NCI-H146 treated with DMSO at 0.1 percent for 48 hours (cell line): ENCODE measurements around the gene JOSD2.

ENCODE experiments used
- DNase-seq: peaks from one replicate; lab custom pipeline; 2025; ENCODE audit not compliant: unreplicated experiment; lab: John Stamatoyannopoulos, UW

The JOSD2 gene

DNA sequence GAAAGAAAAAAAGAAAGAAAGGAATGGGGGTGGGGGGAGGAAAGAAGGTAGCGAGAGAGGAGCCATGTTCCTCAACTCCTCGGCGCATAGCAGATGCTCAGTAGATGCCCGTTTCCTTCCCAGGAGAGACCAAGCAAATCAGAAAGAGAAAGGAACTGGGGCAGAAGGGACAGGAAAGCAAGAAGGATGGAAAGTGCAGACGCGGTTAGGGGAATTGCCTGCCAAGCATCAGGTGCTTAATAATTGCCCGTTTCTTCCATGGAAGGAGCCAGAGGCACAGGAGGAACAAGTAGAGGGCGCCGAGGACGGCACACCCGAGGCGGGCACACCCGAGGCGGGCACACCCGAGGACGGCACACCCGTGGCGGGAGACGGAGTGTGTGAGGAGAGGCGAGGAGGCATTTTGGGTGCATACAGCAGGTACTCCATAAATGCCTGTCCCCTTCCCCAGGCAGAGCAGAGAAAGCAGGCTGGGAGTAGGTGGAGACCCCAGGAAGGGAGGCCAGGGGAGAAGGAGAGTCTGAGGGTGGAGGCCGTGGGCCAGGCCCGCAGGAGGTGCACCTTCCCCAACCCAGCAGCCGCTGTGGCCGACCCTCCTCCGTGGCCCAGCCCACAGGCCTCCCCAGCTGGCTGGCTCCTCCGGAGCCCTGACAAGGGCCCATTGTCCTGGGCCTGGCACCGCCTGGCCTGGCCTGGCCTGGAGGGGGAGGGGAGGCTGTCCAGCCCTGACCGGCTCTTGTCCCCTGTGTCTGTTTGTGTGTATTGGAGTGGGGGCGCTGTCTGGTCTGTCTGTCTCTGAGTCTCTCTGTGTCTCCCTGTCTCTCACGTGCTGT is 14.6 kb downstream of the JOSD2 start:
- no peak for DNase-seq

DNA sequence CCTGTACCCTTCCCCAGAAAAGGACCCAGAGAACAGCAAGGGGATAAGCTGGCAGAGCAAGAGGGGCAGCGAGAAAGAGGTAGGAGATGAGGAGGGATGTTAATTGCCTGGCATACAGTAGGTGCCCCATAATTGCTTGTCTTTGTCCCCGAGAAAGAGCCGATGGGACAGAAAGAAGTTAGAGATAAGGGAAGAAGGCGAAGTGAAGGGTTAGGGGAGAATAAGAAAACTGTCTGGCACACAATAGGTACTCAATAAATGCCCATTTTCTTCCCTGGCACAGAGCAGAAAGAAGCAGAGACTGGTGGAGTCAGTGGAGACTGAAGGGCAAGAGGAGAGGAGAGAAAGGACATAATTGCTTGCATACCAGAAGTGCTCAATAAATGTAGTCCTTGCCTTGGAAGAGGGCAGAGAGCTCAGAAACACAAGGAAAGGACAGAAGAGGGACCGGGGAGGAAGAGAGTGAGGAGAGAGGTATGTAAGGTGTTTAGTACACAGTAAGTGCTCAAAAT is 15.9 kb downstream of the JOSD2 start:
- no peak for DNase-seq

DNA sequence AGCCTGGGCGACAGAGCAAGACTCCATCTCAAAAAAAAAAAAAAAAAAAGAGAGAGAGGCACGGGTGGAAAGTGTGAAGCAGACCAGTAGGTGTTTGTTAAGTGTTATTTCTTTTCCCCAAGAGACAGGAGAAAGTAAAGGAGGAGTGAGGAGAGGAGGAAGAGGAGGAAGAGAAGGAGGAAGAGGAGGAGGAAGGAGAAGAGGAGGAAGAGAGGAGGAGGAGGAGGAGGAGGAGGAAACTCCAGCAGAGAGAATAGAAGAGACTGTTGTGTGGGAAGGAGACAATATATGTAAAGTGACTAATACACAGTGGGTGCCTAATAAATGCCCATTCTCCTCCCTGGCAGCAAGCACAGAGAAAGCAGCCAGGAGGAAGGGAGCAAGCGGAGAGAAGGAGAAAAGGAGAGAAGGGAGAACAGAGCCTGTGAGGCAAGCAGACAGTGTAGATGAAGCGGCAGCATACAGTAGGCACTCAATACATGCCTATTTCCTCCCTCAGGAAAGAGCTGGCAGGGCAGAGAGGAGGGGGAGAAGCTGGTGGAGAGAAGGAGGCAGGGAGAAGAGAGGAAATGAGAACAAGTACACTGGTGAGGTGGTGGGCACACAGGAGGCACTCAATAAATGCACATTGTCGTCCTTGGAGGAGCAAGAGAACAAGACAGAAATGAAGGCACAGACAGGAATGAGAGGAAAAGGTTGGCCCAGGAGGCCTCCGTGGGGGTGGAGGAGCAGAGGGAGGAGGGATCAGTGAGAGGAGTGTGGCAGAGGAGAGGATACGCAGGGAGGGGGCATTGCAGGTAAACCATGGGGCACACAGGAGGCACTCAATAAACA is 16.6 kb downstream of the JOSD2 start:
- no peak for DNase-seq

- DNase-seq, result no peak
Measured at GRCh38 chr19:50493171-50493570, 17.8 kb downstream of the JOSD2 start.

DNA sequence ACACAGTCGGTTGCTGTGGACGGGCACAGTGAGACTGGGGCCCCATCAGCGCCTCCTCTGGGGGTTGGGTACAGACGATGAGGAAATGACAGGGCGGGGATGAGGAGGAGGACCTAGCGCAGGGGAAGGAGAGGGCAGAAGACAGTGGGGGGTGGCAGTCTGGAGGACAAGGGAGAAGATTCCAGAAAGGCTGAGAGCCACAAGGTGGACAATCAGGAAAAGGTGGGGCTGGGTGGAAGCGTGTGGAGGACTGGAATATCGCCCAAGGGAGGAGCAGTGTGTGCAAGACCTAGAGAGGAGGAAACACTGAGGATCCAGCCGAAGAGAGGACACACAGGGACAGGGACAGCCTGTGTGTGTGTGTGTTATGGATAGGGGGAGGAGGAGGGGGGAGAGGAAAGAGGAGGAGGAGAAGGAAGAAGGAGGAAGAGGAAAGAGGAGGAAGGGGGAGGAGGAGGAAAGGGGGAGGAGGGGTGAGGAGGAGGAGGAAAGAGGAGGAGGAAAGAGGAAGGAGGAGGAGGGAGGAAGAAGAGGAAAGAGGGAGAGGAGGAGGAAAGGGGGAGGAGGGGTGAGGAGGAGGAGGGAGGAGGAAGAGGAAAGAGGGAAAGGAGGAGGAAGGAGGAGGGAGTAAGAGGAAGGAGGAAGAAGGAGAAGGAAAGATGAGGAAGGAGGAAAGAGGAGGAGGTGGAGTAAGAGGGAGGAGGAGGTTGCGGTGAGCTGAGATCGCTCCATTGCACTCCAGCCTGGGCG is 18.5 kb downstream of the JOSD2 start:
- no peak for DNase-seq

- no peak for DNase-seq
Measured at GRCh38 chr19:50490991-50491472, 20.0 kb downstream of the JOSD2 start.

DNA sequence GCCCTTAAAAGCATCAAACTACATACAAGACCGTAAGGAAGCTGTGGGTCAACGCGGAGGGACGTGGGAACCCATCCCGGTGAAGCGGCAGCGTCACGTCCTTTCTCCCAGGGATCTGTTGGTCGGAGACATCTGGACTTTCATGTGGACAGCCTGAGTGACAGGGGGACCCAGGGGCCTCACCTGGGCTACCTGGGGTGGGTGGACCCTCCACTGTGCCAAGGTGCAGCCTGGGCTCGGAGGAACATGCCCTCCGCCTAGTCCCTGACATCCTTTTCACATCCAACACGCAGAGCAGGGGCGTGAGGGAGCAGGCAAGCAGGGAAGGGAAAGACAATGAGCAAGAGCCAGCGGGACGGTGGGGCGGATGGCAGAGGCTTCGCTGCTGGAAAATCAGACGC is 20.6 kb downstream of the JOSD2 start:
- DNase-seq, result no peak

DNA sequence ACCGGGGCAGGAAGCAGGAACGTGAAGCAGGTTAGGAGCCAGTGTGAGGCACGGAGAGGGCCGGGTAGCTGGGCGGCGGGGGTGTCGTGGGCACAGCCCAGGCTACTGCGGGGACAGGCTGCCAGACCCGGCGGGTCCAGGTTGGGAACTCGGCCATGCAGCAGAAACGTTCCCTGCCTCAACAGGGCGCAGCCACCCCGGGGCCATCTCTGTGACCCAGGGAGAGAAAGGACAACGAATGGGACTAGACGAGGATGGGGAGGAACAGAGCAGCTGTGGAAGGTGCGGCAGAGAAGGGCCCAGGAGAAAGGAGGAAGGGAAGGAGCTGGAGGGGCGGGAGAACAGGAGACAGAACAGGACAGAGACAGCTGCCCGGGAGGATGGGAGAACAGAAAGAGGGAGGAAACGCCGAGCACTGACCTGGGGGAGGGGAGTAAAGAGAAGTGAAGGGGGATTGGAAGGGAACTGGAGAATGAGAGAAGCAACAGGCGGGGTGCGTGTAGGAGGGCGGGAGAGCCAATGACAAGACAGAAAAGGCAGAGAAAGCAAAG is 21.5 kb downstream of the JOSD2 start:
- no peak for DNase-seq

- no peak for DNase-seq
Measured at GRCh38 chr19:50488389-50489194, 22.4 kb downstream of the JOSD2 start.

DNA sequence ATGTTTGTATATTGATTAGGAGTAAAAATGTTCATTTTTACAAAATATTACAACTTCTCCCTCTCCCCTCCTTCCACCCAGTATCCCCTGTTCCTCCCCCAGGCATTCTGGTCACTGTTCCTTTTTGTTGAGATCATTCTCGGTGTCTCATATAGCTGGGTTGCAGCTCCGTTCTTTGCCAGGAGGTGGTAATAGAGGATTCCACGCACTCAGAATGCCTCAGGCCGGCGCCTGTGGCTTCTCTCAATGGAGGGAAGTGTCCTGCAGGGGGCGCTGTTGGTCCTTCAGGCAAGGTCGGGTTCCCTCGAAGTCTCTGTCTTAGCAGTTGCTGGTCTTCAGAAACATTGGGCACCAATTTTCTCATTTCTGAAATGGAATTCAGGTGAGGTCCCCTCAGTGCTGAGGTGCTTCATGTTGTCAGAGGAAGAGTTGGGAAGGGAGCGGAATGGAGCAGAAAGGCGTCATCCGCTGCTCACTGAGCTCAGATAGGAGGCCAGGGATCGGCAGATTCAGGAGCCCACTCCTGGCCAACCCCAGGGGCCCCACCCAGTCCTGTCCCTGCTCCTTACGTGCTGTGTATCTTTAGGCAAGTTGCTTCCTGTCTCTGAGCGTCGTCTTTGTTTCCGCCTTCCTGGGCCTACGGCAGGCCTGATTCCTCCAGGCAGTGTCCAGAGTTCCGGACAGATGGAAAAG is 24.0 kb downstream of the JOSD2 start:
- no peak for DNase-seq

GRCh38 chr19:50485284-50485955 is 25.6 kb downstream of the JOSD2 start:
- DNase-seq, result no peak

GRCh38 chr19:50482916-50483315 is 28.1 kb downstream of the JOSD2 start:
- DNase-seq, result no peak

DNA sequence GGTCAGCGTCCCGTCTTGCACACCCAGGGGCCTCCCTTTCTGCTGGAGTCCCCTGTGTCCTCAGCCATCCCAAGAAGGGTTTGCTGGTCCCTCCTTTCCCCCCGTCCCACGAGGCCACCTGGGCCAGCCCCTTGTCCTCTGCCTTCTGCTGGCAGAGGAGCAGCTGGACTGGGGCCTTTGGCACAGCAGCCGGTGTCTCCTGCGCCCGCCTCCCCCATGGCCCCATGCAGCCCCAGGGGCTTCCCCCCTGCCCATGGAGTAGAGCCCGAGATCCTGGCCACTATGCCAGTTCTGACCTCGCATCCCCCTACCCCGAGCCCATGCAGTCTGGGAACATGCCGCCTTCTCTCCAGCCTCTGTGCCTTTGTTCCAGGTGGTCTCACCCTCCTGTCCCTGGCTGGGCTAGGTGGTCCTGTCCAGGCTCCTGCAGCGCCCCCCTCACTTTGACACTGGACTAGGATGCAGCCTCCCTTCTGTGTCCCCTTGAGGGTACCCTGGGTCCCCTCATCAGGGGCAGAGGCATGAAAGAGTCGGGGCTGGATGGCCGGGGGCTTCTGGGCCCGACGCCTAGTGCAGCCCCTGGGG is 28.6 kb downstream of the JOSD2 start:
- DNase-seq, result no peak

DNA sequence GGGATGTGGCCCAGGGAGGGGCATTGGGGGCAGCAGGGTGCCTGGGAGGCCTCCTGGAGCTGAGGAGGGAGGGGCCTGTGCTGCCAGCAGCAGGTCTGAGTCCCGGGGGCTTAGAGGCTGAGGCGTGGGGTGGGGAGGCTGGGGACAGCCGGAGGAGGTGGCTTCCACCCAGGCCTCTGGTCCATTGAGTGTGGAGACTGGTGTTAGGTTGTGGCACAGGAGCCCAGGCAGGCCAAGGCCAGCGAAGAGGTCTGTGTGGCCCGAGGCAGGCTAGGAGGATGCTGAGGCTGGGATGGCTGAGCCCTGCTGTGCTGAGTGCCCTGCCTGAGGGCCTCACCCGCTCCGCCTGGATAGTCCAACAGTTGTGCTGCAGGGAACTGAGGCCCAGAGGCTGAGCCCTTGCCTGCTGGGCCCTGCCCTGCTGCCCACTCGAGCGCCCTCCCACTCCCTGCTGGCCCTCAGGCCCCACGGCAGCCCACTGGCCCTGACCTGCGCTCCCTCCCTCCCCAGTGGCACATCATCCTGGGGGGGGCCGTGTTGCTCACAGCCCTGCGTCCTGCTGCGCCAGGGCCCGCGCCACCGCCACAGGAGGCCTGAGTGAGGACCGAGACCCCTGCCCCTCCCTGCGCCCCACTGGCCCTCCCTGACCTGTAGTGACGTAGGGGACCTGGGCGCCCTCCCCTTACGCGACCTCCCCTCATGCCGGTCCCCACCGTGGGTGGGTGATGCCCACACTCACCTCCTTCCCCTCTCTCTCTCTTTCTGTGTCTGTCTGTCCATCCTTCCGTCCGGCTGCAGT is 29.4 kb downstream of the JOSD2 start:
- no peak for DNase-seq

DNA sequence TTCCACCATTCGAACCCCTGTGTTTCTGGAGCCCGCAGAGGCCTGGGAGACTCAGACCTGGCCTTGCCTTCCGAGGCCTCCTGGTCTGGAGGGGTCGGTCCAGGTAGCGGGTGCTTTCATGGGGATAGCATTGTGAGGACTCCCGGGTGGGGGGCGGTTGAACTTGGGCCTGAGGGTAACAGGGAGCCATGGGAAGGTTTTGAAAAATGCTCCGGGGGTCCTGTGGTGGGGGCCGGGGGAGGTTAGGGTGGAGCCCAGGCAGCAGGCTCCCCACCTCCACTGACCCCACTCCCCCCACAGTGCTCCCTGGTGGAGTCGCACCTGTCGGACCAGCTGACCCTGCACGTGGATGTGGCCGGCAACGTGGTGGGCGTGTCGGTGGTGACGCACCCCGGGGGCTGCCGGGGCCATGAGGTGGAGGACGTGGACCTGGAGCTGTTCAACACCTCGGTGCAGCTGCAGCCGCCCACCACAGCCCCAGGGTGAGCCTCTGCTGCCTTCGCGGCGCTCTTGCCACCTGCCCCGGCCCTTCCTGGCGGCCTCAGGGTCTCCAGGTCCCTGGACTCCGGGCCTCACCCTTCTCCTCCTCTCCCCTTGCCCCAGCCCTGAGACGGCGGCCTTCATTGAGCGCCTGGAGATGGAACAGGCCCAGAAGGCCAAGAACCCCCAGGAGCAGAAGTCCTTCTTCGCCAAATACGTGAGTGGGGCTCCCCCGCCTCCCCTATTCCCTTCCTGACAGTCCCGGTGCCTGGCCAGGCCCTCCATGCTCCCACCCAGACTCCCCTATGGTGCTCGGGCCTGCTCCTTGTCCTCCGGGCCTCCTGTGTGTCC is 30.5 kb downstream of the JOSD2 start:
- DNase-seq, result no peak

DNA sequence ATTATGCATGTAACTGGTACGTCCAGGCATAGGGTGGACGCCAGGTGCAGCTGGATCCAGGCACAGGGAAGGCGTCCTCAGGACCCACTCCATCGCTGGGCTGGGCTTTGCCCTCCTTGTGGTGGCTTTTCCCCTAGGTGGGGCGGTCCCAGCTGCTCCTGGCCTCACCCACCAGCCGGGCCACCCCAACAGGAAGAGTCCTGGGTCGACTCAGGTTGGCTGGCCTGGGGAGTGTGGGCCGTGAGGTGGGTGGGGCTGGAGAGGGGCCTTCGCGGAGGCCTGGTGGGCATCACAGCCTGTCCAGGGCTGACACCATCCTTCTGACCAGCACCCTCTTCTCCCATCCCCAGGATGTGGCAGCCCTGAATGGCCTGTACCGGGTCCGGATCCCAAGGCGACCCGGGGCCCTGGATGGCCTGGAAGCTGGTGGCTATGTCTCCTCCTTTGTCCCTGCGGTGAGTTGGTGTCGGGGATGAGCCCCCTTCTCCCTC is 31.2 kb downstream of the JOSD2 start:
- no peak for DNase-seq
